GM19025 (cell line): ENCODE results near the gene MPC2.
A peak's percentile ranks its signal among the peaks of the same experiment; 100 is the strongest.

Experiments
- ATAC-seq: cut with Tn5 transposase; IDR thresholded peaks from one replicate; pipeline ENCODE4 v1.9.1; 2021; ENCODE audit warnings: mild to moderate bottlenecking, low read depth, moderate library complexity; ENCODE audit not compliant: unreplicated experiment

The MPC2 gene

GRCh38 chr1:167936930-167937708, at the start of gene MPC2:
Gene MPC2, minus strand, starts transcription at chr1:167937072. Its CDS starts 1,231 bp downstream, at chr1:167935841.
- no peak for ATAC-seq

- no peak for ATAC-seq
Observed at GRCh38 chr1:167984886-167985489, 48.1 kb upstream of the MPC2 start.

GRCh38 chr1:167983797-167984420, 47.0 kb upstream of the MPC2 start:
- ATAC-seq: no peak

- no peak for ATAC-seq
Observed at GRCh38 chr1:167981933-167982332, 45.1 kb upstream of the MPC2 start.

GRCh38 chr1:167977245-167977644, 40.4 kb upstream of the MPC2 start:
- no peak for ATAC-seq

GRCh38 chr1:167974698-167975097, 37.8 kb upstream of the MPC2 start:
- no peak for ATAC-seq

- no peak for ATAC-seq
Observed at GRCh38 chr1:167973832-167974231, 37.0 kb upstream of the MPC2 start.

- ATAC-seq: no peak
Observed at GRCh38 chr1:167968569-167968968, 31.7 kb upstream of the MPC2 start.

- ATAC-seq: no peak
Observed at GRCh38 chr1:167966050-167966449, 29.2 kb upstream of the MPC2 start.

- no peak for ATAC-seq
Observed at GRCh38 chr1:167964646-167965045, 27.8 kb upstream of the MPC2 start.

GRCh38 chr1:167957710-167958109, 20.8 kb upstream of the MPC2 start:
- ATAC-seq: no peak

GRCh38 chr1:167955915-167956314, 19.0 kb upstream of the MPC2 start:
- ATAC-seq: no peak

GRCh38 chr1:167950569-167950968, 13.7 kb upstream of the MPC2 start:
- ATAC-seq: no peak

- ATAC-seq: no peak
Observed at GRCh38 chr1:167949785-167950184, 12.9 kb upstream of the MPC2 start.

GRCh38 chr1:167947733-167948132, 10.9 kb upstream of the MPC2 start:
- no peak for ATAC-seq

- no peak for ATAC-seq
Observed at GRCh38 chr1:167943541-167943940, 6.7 kb upstream of the MPC2 start.

GRCh38 chr1:167940264-167940663, 3.4 kb upstream of the MPC2 start:
- ATAC-seq: no peak

GRCh38 chr1:167938080-167938636, 1.3 kb upstream of the MPC2 start:
- ATAC-seq: no peak

- ATAC-seq: no peak
Observed at GRCh38 chr1:167937709-167938010, 788 bp upstream of the MPC2 start.

GRCh38 chr1:167936068-167936929, 573 bp downstream of the MPC2 start, which contains the start of gene DCAF6:
Gene DCAF6, plus strand, starts transcription at chr1:167936683. Its CDS starts 229 bp downstream, at chr1:167936912.
- peak; percentile 74 for ATAC-seq
